HepG2 (cell line): ENCODE measurements around the gene ATP6V0A1. TPM values are rescaled to one million over a fixed set of nuclear protein-coding genes. Genes with fewer than 3 reads are reported as not detected.

Experiments
- CEBPB ChIP-seq: IDR thresholded peaks from 2 replicates; pipeline ENCODE4 v1.6.1; 2011; ENCODE audit warnings: low read depth, low read length, improper control_type of control experiment, borderline replicate concordance
- ELF1 ChIP-seq: sonication (generic); formaldehyde crosslinking; IDR thresholded peaks from 2 replicates; pipeline ENCODE4 v1.4.0; 2020; ENCODE audit warnings: missing genetic modification reagents
- HHEX ChIP-seq: IDR thresholded peaks from 2 replicates; pipeline ENCODE4 v1.6.1; 2016; ENCODE audit warnings: control low read depth
- MED1 ChIP-seq: sonication (generic); formaldehyde crosslinking; IDR thresholded peaks from 2 replicates; pipeline ENCODE4 v1.4.0; 2020; ENCODE audit warnings: missing genetic modification reagents
- NCOR1 ChIP-seq: fragments of 200-600 bp; sonication (generic); IDR thresholded peaks from 2 replicates; pipeline ENCODE4 v1.7.0; 2017; ENCODE audit warnings: antibody characterized with exemption, low read length, borderline replicate concordance
- NFATC3 ChIP-seq: sonication (generic); formaldehyde crosslinking; IDR thresholded peaks from 2 replicates; pipeline ENCODE4 v1.5.1; 2020; ENCODE audit warnings: mild to moderate bottlenecking, missing genetic modification reagents
- PITX1 ChIP-seq: sonication (generic); formaldehyde crosslinking; IDR thresholded peaks from 2 replicates; pipeline ENCODE4 v1.5.1; 2020; ENCODE audit warnings: mild to moderate bottlenecking, missing genetic modification reagents
- POLR2AphosphoS2 ChIP-seq: IDR thresholded peaks from 2 replicates; pipeline ENCODE4 v1.6.1; 2011; ENCODE audit warnings: low read depth, low read length, improper control_type of control experiment
- SIN3A ChIP-seq: IDR thresholded peaks from 2 replicates; pipeline ENCODE4 v1.6.1; 2011; ENCODE audit warnings: low read depth, mild to moderate bottlenecking, control low read depth, low read length, borderline replicate concordance
- SIX1 ChIP-seq: sonication (generic); formaldehyde crosslinking; IDR thresholded peaks from 2 replicates; pipeline ENCODE4 v1.4.0; 2020; ENCODE audit warnings: missing genetic modification reagents, borderline replicate concordance
- TAF1 ChIP-seq: sonication (generic); formaldehyde crosslinking; IDR thresholded peaks from 2 replicates; pipeline ENCODE4 v1.4.0; 2020; ENCODE audit warnings: missing genetic modification reagents
- TBL1XR1 ChIP-seq: fragments of 150-350 bp; IDR thresholded peaks from 2 replicates; pipeline ENCODE4 v1.6.1; 2014; ENCODE audit warnings: borderline replicate concordance, low read length; ENCODE audit not compliant: partially characterized antibody
- ZMYM3 ChIP-seq: sonication (generic); formaldehyde crosslinking; IDR thresholded peaks from 2 replicates; pipeline ENCODE4 v1.5.1; 2020; ENCODE audit warnings: mild to moderate bottlenecking, missing genetic modification reagents
- ZNF746 ChIP-seq: sonication (generic); formaldehyde crosslinking; IDR thresholded peaks from 2 replicates; pipeline ENCODE4 v1.8.0; 2022; ENCODE audit warnings: mild to moderate bottlenecking, missing genetic modification reagents
- polyA plus RNA-seq, 8 experiments: library from polyadenylated mRNA; depleted of rRNA in 3 of 8; stranded (reverse) in 7 of 8; unstranded in 1 of 8; fragments of >200 nt; fragmentation: Illumina TruSeq in 4 of 8; extraction: Trizol in 4 of 8; gene quantifications; 2 replicates each; pipeline versions ENCODE4 v1.2.1 to v1.2.3, GENCODE V29; 2011 to 2016; ENCODE audit warnings: low read depth in 4 of 8, missing spikeins in 1 of 8, mixed read lengths in 1 of 8; ENCODE audit not compliant: insufficient read depth in 1 of 8
- total RNA-seq, 5 experiments: library from RNA; depleted of rRNA; stranded (reverse); fragments of >200 nt; fragmentation: Illumina TruSeq; extraction: Trizol; gene quantifications; 2 replicates each; pipeline ENCODE4 v1.2.3, GENCODE V29; 2016; ENCODE audit warnings: low read depth in 1 of 5
- TF ChIP-seq, protein P1 (sequence below): sonication (generic); formaldehyde crosslinking; conservative IDR thresholded peaks from 2 replicates; pipeline ENCODE4 v1.4.0; 2020; ENCODE audit warnings: mild to moderate bottlenecking, missing genetic modification reagents, moderate library complexity
- TF ChIP-seq, protein P2 (sequence below): sonication (generic); formaldehyde crosslinking; IDR thresholded peaks from 2 replicates; pipeline ENCODE4 v1.5.0; 2020; ENCODE audit warnings: mild to moderate bottlenecking, missing genetic modification reagents, borderline replicate concordance
- TF ChIP-seq, protein P3 (sequence below): sonication (generic); formaldehyde crosslinking; IDR thresholded peaks from 2 replicates; pipeline ENCODE4 v1.4.0; 2020; ENCODE audit warnings: missing genetic modification reagents
- TF ChIP-seq, protein P4 (sequence below): IDR thresholded peaks from 2 replicates; pipeline ENCODE4 v1.6.1; 2012; ENCODE audit warnings: inconsistent platforms
- TF ChIP-seq, protein P5 (sequence below): sonication (generic); formaldehyde crosslinking; IDR thresholded peaks from 2 replicates; pipeline ENCODE4 v1.4.0; 2020; ENCODE audit warnings: missing genetic modification reagents

ATP6V0A1 gene
- total and polyA plus RNA-seq, 2 of the 13 experiments (the other 11 are each of a cell fraction or from before 2014, with no cell fraction given) = 27.9 to 54.1 TPM

DNA sequence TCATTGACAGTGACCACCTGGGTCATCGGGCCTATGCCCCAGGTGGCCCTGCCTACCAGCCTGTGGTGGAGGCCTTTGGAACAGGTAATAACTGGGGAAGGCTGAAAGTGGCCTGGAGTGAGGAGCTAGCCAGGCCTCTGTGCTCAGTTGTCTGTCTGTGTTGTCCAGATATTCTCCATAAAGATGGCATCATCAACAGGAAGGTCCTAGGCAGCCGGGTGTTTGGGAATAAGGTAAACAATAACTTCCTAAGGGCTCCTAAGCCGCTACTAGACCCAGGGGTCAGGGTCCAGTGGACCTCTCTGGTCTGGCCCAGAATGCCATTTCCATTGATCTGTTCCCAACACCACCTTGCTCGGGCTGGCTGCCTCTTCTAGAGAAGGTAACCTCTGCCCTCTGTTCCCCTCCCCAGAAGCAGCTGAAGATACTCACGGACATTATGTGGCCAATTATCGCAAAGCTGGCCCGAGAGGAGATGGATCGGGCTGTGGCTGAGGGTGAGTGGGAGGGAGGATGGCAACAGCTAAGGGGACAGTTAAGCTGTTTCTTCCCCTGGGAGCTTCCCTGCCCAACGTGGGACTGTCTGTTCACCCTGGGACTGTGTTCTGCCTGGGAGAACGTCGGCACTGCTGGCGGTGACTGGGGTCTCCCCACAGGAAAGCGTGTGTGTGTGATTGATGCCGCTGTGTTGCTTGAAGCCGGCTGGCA lies 106.3 kb downstream of the ATP6V0A1 start (continued):
- TF ChIP-seq, protein P1, sequence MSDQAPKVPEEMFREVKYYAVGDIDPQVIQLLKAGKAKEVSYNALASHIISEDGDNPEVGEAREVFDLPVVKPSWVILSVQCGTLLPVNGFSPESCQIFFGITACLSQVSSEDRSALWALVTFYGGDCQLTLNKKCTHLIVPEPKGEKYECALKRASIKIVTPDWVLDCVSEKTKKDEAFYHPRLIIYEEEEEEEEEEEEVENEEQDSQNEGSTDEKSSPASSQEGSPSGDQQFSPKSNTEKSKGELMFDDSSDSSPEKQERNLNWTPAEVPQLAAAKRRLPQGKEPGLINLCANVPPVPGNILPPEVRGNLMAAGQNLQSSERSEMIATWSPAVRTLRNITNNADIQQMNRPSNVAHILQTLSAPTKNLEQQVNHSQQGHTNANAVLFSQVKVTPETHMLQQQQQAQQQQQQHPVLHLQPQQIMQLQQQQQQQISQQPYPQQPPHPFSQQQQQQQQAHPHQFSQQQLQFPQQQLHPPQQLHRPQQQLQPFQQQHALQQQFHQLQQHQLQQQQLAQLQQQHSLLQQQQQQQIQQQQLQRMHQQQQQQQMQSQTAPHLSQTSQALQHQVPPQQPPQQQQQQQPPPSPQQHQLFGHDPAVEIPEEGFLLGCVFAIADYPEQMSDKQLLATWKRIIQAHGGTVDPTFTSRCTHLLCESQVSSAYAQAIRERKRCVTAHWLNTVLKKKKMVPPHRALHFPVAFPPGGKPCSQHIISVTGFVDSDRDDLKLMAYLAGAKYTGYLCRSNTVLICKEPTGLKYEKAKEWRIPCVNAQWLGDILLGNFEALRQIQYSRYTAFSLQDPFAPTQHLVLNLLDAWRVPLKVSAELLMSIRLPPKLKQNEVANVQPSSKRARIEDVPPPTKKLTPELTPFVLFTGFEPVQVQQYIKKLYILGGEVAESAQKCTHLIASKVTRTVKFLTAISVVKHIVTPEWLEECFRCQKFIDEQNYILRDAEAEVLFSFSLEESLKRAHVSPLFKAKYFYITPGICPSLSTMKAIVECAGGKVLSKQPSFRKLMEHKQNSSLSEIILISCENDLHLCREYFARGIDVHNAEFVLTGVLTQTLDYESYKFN (CRISPR knock-in tag) = peak; percentile 96
- TF ChIP-seq, protein P2, sequence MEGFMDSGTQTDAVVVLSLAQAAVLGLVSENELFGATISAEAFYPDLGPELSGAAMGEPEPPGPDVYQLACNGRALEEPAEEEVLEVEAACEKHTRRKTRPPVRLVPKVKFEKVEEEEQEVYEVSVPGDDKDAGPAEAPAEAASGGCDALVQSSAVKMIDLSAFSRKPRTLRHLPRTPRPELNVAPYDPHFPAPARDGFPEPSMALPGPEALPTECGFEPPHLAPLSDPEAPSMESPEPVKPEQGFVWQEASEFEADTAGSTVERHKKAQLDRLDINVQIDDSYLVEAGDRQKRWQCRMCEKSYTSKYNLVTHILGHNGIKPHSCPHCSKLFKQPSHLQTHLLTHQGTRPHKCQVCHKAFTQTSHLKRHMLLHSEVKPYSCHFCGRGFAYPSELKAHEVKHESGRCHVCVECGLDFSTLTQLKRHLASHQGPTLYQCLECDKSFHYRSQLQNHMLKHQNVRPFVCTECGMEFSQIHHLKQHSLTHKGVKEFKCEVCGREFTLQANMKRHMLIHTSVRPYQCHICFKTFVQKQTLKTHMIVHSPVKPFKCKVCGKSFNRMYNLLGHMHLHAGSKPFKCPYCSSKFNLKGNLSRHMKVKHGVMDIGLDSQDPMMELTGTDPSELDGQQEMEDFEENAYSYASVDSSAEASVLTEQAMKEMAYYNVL (CRISPR knock-in tag) = peak; percentile 53; the same call in 1 of the 2 replicates
- TF ChIP-seq, protein P3, sequence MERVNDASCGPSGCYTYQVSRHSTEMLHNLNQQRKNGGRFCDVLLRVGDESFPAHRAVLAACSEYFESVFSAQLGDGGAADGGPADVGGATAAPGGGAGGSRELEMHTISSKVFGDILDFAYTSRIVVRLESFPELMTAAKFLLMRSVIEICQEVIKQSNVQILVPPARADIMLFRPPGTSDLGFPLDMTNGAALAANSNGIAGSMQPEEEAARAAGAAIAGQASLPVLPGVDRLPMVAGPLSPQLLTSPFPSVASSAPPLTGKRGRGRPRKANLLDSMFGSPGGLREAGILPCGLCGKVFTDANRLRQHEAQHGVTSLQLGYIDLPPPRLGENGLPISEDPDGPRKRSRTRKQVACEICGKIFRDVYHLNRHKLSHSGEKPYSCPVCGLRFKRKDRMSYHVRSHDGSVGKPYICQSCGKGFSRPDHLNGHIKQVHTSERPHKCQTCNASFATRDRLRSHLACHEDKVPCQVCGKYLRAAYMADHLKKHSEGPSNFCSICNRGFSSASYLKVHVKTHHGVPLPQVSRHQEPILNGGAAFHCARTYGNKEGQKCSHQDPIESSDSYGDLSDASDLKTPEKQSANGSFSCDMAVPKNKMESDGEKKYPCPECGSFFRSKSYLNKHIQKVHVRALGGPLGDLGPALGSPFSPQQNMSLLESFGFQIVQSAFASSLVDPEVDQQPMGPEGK (CRISPR knock-in tag) = peak; percentile 46; the same call in 1 of the 2 replicates
- TF ChIP-seq SIN3A (0 out of 2 replicates have a peak, but pooled peaks have one; percentile 43), NFATC3 (CRISPR knock-in tag) (no peak), POLR2AphosphoS2 (0 out of 2 replicates have a peak, but pooled peaks have one; percentile 22), CEBPB (peak; percentile 17; the same call in 1 of the 2 replicates), MED1 (peak; percentile 93), ZNF746 (CRISPR knock-in tag) (peak; percentile 29; the same call in 1 of the 2 replicates), SIX1 (CRISPR knock-in tag) (peak; percentile 53; the same call in 1 of the 2 replicates), ZMYM3 (CRISPR knock-in tag) (0 out of 2 replicates have a peak, but pooled peaks have one; percentile 26), ELF1 (CRISPR knock-in tag) (peak; percentile 57; the same call in 1 of the 2 replicates), NCOR1 (peak; percentile 90; the same call in 1 of the 2 replicates), TAF1 (CRISPR knock-in tag) (peak; percentile 21; the same call in 1 of the 2 replicates), TBL1XR1 (no peak), PITX1 (peak; percentile 83), HHEX (CRISPR knock-in tag) (no peak)
- TF ChIP-seq, protein P4, sequence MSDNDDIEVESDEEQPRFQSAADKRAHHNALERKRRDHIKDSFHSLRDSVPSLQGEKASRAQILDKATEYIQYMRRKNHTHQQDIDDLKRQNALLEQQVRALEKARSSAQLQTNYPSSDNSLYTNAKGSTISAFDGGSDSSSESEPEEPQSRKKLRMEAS = peak; percentile 46; the same call in 1 of the 2 replicates
- TF ChIP-seq, protein P5, sequence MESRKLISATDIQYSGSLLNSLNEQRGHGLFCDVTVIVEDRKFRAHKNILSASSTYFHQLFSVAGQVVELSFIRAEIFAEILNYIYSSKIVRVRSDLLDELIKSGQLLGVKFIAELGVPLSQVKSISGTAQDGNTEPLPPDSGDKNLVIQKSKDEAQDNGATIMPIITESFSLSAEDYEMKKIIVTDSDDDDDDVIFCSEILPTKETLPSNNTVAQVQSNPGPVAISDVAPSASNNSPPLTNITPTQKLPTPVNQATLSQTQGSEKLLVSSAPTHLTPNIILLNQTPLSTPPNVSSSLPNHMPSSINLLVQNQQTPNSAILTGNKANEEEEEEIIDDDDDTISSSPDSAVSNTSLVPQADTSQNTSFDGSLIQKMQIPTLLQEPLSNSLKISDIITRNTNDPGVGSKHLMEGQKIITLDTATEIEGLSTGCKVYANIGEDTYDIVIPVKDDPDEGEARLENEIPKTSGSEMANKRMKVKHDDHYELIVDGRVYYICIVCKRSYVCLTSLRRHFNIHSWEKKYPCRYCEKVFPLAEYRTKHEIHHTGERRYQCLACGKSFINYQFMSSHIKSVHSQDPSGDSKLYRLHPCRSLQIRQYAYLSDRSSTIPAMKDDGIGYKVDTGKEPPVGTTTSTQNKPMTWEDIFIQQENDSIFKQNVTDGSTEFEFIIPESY (CRISPR knock-in tag) = peak; percentile 71; the same call in 1 of the 2 replicates
